GM12873 (cell line): ENCODE data around the gene TCP11.

ENCODE experiments used
- CTCF ChIP-seq: IDR thresholded peaks from 2 replicates; pipeline ENCODE4 v1.5.1; 2012; ENCODE audit warnings: low read depth, mild to moderate bottlenecking, moderate library complexity, low read length, control low read depth; ENCODE audit not compliant: insufficient read depth; ENCODE audit errors: missing control alignments

The TCP11 gene

GRCh38 chr6:35165630-35166071 is 24.5 kb upstream of the TCP11 start:
- no peak for TF ChIP-seq CTCF

- no peak for TF ChIP-seq CTCF
Measured at GRCh38 chr6:35164868-35165267, 23.7 kb upstream of the TCP11 start.

- TF ChIP-seq CTCF, result no peak
Measured at GRCh38 chr6:35164277-35164676, 23.1 kb upstream of the TCP11 start.

GRCh38 chr6:35163836-35164235 is 22.7 kb upstream of the TCP11 start:
- TF ChIP-seq CTCF, result no peak

GRCh38 chr6:35161776-35162607 is 20.9 kb upstream of the TCP11 start:
- TF ChIP-seq CTCF, result no peak

- no peak for TF ChIP-seq CTCF
Measured at GRCh38 chr6:35161266-35161665, 20.1 kb upstream of the TCP11 start.

- no peak for TF ChIP-seq CTCF
Measured at GRCh38 chr6:35160642-35161041, 19.5 kb upstream of the TCP11 start.
